ENCODE measurements around the gene RWDD3.

RWDD3 gene

GRCh38 chr1:95230768-95231191, 3.2 kb upstream of the RWDD3 start:
- Histone ChIP-seq H3K27me3 (ENCODE audit: control insufficient read depth, insufficient read depth, low read length) (peaks cover 8% of the 10 kb centered on the region), H3K4me3 (ENCODE audit: low read length) (no peak overlapping the region), H3K9me3 (ENCODE audit: control insufficient read depth, low read depth, low read length) (no peaks in the 10 kb centered on the region), H3K4me1 (ENCODE audit: control insufficient read depth, low read depth, low read length) (no peaks in the 10 kb centered on the region), H3K27ac (ENCODE audit: low read length) (no peak overlapping the region), H3K36me3 (ENCODE audit: control insufficient read depth, low read depth, low read length) (no peaks in the 10 kb centered on the region), H3K9ac (ENCODE audit: low read length) (no peak overlapping the region)

GRCh38 chr1:95232646-95233318, 1.2 kb upstream of the RWDD3 start:
- Histone ChIP-seq H3K4me1 (ENCODE audit: control insufficient read depth, low read depth, low read length) (no peaks in the 10 kb centered on the region), H3K36me3 (ENCODE audit: control insufficient read depth, low read depth, low read length) (no peaks in the 10 kb centered on the region), H3K9me3 (ENCODE audit: control insufficient read depth, low read depth, low read length) (no peaks in the 10 kb centered on the region), H3K27ac (ENCODE audit: low read length) (no peak overlapping the region), H3K27me3 (ENCODE audit: control insufficient read depth, insufficient read depth, low read length) (peaks cover 8% of the 10 kb centered on the region), H3K4me3 (ENCODE audit: low read length) (peak overlapping the region; percentile 77), H3K9ac (ENCODE audit: low read length) (peak overlapping the region; percentile 56)

- peaks cover 8% of the 10 kb centered on the region for H3K27me3 ChIP-seq (ENCODE audit: control insufficient read depth, insufficient read depth, low read length)
- no peaks in the 10 kb centered on the region for H3K36me3 ChIP-seq (ENCODE audit: control insufficient read depth, low read depth, low read length)
- H3K9ac ChIP-seq (ENCODE audit: low read length): peak overlapping the region; percentile 56
- no peaks in the 10 kb centered on the region for H3K4me1 ChIP-seq (ENCODE audit: control insufficient read depth, low read depth, low read length)
- no peak overlapping the region for H3K27ac ChIP-seq (ENCODE audit: low read length)
- peak overlapping the region; percentile 77 for H3K4me3 ChIP-seq (ENCODE audit: low read length)
- no peaks in the 10 kb centered on the region for H3K9me3 ChIP-seq (ENCODE audit: control insufficient read depth, low read depth, low read length)
These were observed 682 bp upstream of the RWDD3 start for GRCh38 chr1:95233319-95233736.

- no peaks in the 10 kb centered on the region for H3K4me1 ChIP-seq (ENCODE audit: control insufficient read depth, low read depth, low read length)
- H3K9me3 ChIP-seq (ENCODE audit: control insufficient read depth, low read depth, low read length): no peaks in the 10 kb centered on the region
- no peak overlapping the region for H3K4me3 ChIP-seq (ENCODE audit: low read length)
- H3K27ac ChIP-seq (ENCODE audit: low read length): no peak overlapping the region
- no peaks in the 10 kb centered on the region for H3K36me3 ChIP-seq (ENCODE audit: control insufficient read depth, low read depth, low read length)
- H3K9ac ChIP-seq (ENCODE audit: low read length): no peak overlapping the region
- peaks cover 8% of the 10 kb centered on the region for H3K27me3 ChIP-seq (ENCODE audit: control insufficient read depth, insufficient read depth, low read length)
These were observed 3.0 kb downstream of the RWDD3 start for GRCh38 chr1:95236784-95237575.

GRCh38 chr1:95237981-95238703, 4.1 kb downstream of the RWDD3 start:
- H3K36me3 ChIP-seq (ENCODE audit: control insufficient read depth, low read depth, low read length): no peaks in the 10 kb centered on the region
- no peak overlapping the region for H3K27ac ChIP-seq (ENCODE audit: low read length)
- H3K9ac ChIP-seq (ENCODE audit: low read length): no peak overlapping the region
- H3K27me3 ChIP-seq (ENCODE audit: control insufficient read depth, insufficient read depth, low read length): no peaks in the 10 kb centered on the region
- H3K9me3 ChIP-seq (ENCODE audit: control insufficient read depth, low read depth, low read length): no peaks in the 10 kb centered on the region
- H3K4me3 ChIP-seq (ENCODE audit: low read length): no peak overlapping the region
- no peaks in the 10 kb centered on the region for H3K4me1 ChIP-seq (ENCODE audit: control insufficient read depth, low read depth, low read length)

GRCh38 chr1:95245029-95245428, 11.0 kb downstream of the RWDD3 start:
- no peak overlapping the region for H3K27ac ChIP-seq (ENCODE audit: low read length)
- no peaks in the 10 kb centered on the region for H3K36me3 ChIP-seq (ENCODE audit: control insufficient read depth, low read depth, low read length)
- no peak overlapping the region for H3K9ac ChIP-seq (ENCODE audit: low read length)
- H3K27me3 ChIP-seq (ENCODE audit: control insufficient read depth, insufficient read depth, low read length): no peaks in the 10 kb centered on the region
- H3K9me3 ChIP-seq (ENCODE audit: control insufficient read depth, low read depth, low read length): no peaks in the 10 kb centered on the region
- H3K4me1 ChIP-seq (ENCODE audit: control insufficient read depth, low read depth, low read length): peaks cover 4% of the 10 kb centered on the region
- H3K4me3 ChIP-seq (ENCODE audit: low read length): no peak overlapping the region

- peaks cover 5% of the 10 kb centered on the region for H3K4me1 ChIP-seq (ENCODE audit: control insufficient read depth, low read depth, low read length)
- no peak overlapping the region for H3K4me3 ChIP-seq (ENCODE audit: low read length)
- H3K36me3 ChIP-seq (ENCODE audit: control insufficient read depth, low read depth, low read length): no peaks in the 10 kb centered on the region
- H3K27me3 ChIP-seq (ENCODE audit: control insufficient read depth, insufficient read depth, low read length): no peaks in the 10 kb centered on the region
- H3K9ac ChIP-seq (ENCODE audit: low read length): no peak overlapping the region
- no peaks in the 10 kb centered on the region for H3K9me3 ChIP-seq (ENCODE audit: control insufficient read depth, low read depth, low read length)
- no peak overlapping the region for H3K27ac ChIP-seq (ENCODE audit: low read length)
These were observed 12.5 kb downstream of the RWDD3 start for GRCh38 chr1:95246511-95246910.

GRCh38 chr1:95247607-95248006, 13.6 kb downstream of the RWDD3 start:
- H3K27me3 ChIP-seq (ENCODE audit: control insufficient read depth, insufficient read depth, low read length): no peaks in the 10 kb centered on the region
- H3K4me3 ChIP-seq (ENCODE audit: low read length): no peak overlapping the region
- no peak overlapping the region for H3K27ac ChIP-seq (ENCODE audit: low read length)
- H3K36me3 ChIP-seq (ENCODE audit: control insufficient read depth, low read depth, low read length): no peaks in the 10 kb centered on the region
- no peaks in the 10 kb centered on the region for H3K9me3 ChIP-seq (ENCODE audit: control insufficient read depth, low read depth, low read length)
- H3K9ac ChIP-seq (ENCODE audit: low read length): no peak overlapping the region
- H3K4me1 ChIP-seq (ENCODE audit: control insufficient read depth, low read depth, low read length): peaks cover 14% of the 10 kb centered on the region

- no peak overlapping the region for H3K27ac ChIP-seq (ENCODE audit: low read length)
- H3K27me3 ChIP-seq (ENCODE audit: control insufficient read depth, insufficient read depth, low read length): no peaks in the 10 kb centered on the region
- no peak overlapping the region for H3K4me3 ChIP-seq (ENCODE audit: low read length)
- no peaks in the 10 kb centered on the region for H3K36me3 ChIP-seq (ENCODE audit: control insufficient read depth, low read depth, low read length)
- H3K4me1 ChIP-seq (ENCODE audit: control insufficient read depth, low read depth, low read length): peaks cover 14% of the 10 kb centered on the region
- no peak overlapping the region for H3K9ac ChIP-seq (ENCODE audit: low read length)
- H3K9me3 ChIP-seq (ENCODE audit: control insufficient read depth, low read depth, low read length): no peaks in the 10 kb centered on the region
These were observed 15.9 kb downstream of the RWDD3 start for GRCh38 chr1:95249916-95250315.

GRCh38 chr1:95252422-95252821, 18.4 kb downstream of the RWDD3 start:
- H3K4me3 ChIP-seq (ENCODE audit: low read length): no peak overlapping the region
- H3K9ac ChIP-seq (ENCODE audit: low read length): no peak overlapping the region
- peaks cover 14% of the 10 kb centered on the region for H3K4me1 ChIP-seq (ENCODE audit: control insufficient read depth, low read depth, low read length)
- H3K27me3 ChIP-seq (ENCODE audit: control insufficient read depth, insufficient read depth, low read length): no peaks in the 10 kb centered on the region
- H3K9me3 ChIP-seq (ENCODE audit: control insufficient read depth, low read depth, low read length): no peaks in the 10 kb centered on the region
- H3K36me3 ChIP-seq (ENCODE audit: control insufficient read depth, low read depth, low read length): no peaks in the 10 kb centered on the region
- no peak overlapping the region for H3K27ac ChIP-seq (ENCODE audit: low read length)

GRCh38 chr1:95254959-95255358, 20.9 kb downstream of the RWDD3 start:
- Histone ChIP-seq H3K4me1 (ENCODE audit: control insufficient read depth, low read depth, low read length) (peaks cover 11% of the 10 kb centered on the region), H3K27ac (ENCODE audit: low read length) (no peak overlapping the region), H3K9me3 (ENCODE audit: control insufficient read depth, low read depth, low read length) (no peaks in the 10 kb centered on the region), H3K36me3 (ENCODE audit: control insufficient read depth, low read depth, low read length) (no peaks in the 10 kb centered on the region), H3K4me3 (ENCODE audit: low read length) (no peak overlapping the region), H3K27me3 (ENCODE audit: control insufficient read depth, insufficient read depth, low read length) (no peaks in the 10 kb centered on the region), H3K9ac (ENCODE audit: low read length) (no peak overlapping the region)
